Esophagus squamous epithelium (tissue), 5 donors: Measurements from ENCODE around the gene ARTN. TPM values are rescaled to one million over a fixed set of nuclear protein-coding genes. Genes with fewer than 3 reads are reported as not detected.

Experiments used
- DNase-seq: peaks from one replicate; lab custom pipeline; 2025; lab: John Stamatoyannopoulos, UW
- H3K27ac ChIP-seq, 4 donors: fragments of 200-600 bp; sonication (generic); one replicate each; pipeline ENCODE4 v1.5.1; 2016 to 2019; ENCODE audit warnings: mild to moderate bottlenecking in 1 of 4
- H3K27me3 ChIP-seq, 4 donors: fragments of 200-600 bp; sonication (generic); 1 replicate in 3 of 4; 2 replicates in 1 of 4; pipeline versions ENCODE4 v1.5.1 to v1.6.0; 2017 to 2021; ENCODE audit warnings: antibody characterized with exemption in 1 of 4
- H3K36me3 ChIP-seq, 3 donors: fragments of 200-600 bp; sonication (generic); one replicate each; pipeline ENCODE4 v1.5.1; 2016 to 2019
- H3K4me1 ChIP-seq, 3 donors: fragments of 200-600 bp; sonication (generic); one replicate each; pipeline ENCODE4 v1.5.1; 2017 to 2019
- H3K4me3 ChIP-seq, 4 donors: fragments of 200-600 bp; sonication (generic); 1 replicate in 3 of 4; 2 replicates in 1 of 4; pipeline ENCODE4 v1.5.1; 2016 to 2019; ENCODE audit warnings: mild to moderate bottlenecking in 2 of 4, moderate library complexity in 1 of 4
- H3K9me3 ChIP-seq, 3 donors: fragments of 200-600 bp; sonication (generic); one replicate each; pipeline ENCODE4 v1.5.1; 2016 to 2019
- POLR2A ChIP-seq, 4 donors: fragments of 450-650 bp; IDR thresholded peaks; one replicate each; pipeline ENCODE4 v1.6.1; 2017; ENCODE audit warnings: antibody characterized with exemption in 4 of 4, mild to moderate bottlenecking in 4 of 4, moderate library complexity in 3 of 4
- WGBS, 2 donors: methylation state at CpG; one replicate each; pipeline ENCODE4 v1.1.5; 2018; 5-methylcytosine and 5-hydroxymethylcytosine counted together
- intact Hi-C: fragments of 100-400 bp; cut with DNase I; formaldehyde crosslinking; loops from one replicate; pipeline ENCODE4 v1.15.0; 2022
- total RNA-seq, 4 donors: library from RNA; depleted of rRNA; stranded (reverse); fragments of >200 nt; gene quantifications; one replicate each; pipeline ENCODE4 v1.1.0, GENCODE V29; 2016
- TF ChIP-seq, protein P1 (sequence below), 6 experiments: fragments of 450-650 bp in 4 of 6; fragments of 200-600 bp in 2 of 6; sonication (generic) in 2 of 6; IDR thresholded peaks; one replicate each; pipeline ENCODE4 v1.5.1; 2016 to 2019; ENCODE audit warnings: antibody characterized with exemption in 6 of 6, mild to moderate bottlenecking in 4 of 6, moderate library complexity in 4 of 6
- donor health status: DM: yes; HTN: yes; CAD: no.

The ARTN gene
- total RNA-seq, 4 donors from 2014 or later = 0.68 to 12.9 (median 4.0) TPM

DNA sequence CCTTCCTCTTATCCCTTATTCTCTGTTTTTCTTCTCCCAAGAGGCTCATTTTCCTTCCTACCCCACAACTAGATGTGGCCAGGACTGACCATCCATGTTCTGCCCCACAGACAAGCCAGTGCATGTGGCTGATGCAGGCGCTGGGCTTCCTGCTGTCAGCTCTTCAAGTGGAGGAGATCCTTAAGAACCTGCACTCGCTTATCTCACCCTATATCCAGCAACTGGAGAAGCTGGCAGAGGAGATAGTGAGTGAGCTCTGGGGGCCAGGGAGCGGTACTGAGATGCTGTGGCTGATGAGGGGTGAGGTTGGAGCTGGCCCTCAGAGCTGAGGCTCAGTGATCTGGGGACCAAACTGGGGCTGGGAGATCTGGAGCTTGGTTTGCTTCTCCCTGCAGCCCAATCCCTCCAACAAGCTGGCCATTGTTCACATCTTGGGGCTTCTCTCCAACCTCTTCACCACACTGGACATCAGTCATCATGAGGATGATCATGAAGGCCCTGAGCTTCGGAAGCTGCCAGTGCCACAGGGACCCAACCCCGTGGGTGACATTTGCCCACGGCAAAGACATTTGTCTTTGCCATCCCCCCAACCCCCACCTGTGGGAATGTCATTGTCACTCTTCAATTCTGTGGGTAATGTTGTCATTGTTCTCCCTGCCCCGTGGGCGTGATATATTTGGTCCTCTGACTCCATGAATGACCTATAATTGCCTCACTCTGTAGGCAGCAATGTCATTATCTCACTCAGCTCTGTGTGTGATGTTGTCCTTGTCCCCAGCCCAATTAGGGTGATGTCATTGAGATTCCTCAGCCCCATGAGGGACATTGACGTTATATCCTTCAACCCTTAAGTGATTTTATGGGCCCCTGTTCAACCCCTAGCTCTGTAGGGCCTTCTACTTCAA is 25.0 kb downstream of the ARTN start:
- Histone ChIP-seq H3K4me3 (no peak overlapping the region), H3K27ac (no peak overlapping the region), H3K4me1 (no peaks in the 10 kb centered on the region), H3K36me3 (peaks cover 15 to 87% (median 20%) of the 10 kb centered on the region in 3 donors), H3K9me3 (no peaks in the 10 kb centered on the region), H3K27me3 (no peaks in the 10 kb centered on the region)
- no peak for DNase-seq
- TF ChIP-seq, protein P1, sequence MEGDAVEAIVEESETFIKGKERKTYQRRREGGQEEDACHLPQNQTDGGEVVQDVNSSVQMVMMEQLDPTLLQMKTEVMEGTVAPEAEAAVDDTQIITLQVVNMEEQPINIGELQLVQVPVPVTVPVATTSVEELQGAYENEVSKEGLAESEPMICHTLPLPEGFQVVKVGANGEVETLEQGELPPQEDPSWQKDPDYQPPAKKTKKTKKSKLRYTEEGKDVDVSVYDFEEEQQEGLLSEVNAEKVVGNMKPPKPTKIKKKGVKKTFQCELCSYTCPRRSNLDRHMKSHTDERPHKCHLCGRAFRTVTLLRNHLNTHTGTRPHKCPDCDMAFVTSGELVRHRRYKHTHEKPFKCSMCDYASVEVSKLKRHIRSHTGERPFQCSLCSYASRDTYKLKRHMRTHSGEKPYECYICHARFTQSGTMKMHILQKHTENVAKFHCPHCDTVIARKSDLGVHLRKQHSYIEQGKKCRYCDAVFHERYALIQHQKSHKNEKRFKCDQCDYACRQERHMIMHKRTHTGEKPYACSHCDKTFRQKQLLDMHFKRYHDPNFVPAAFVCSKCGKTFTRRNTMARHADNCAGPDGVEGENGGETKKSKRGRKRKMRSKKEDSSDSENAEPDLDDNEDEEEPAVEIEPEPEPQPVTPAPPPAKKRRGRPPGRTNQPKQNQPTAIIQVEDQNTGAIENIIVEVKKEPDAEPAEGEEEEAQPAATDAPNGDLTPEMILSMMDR (IDR thresholded peaks at IDR 0.05) = no peak
- no peak for TF ChIP-seq POLR2A (IDR thresholded peaks at IDR 0.05)
- intact Hi-C loops = no loop called here
- 88 to 91% methylated on average over 7 to 9 of the region's 9 CpGs for WGBS, 2 donors

DNA sequence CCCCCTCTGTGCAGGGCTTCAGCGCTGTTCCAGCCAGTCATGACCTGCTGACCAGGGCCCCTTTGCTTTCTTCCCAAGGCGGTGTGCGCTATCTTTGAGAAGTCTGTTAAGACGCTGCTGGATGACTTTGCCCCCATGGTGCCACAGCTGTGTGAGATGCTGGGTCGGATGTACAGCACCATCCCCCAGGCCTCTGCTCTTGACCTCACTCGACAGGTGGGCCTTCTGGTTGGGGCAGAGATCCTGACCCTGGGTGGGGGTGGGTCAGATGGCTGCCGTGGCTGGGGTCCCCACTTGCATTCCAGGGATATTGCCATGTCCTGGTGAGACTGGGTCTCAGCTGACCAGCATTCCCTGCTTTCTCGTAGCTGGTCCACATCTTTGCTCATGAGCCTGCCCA is 27.2 kb downstream of the ARTN start:
- Histone ChIP-seq H3K36me3 (peaks cover 18 to 96% (median 20%) of the 10 kb centered on the region in 3 donors), H3K27ac (no peak overlapping the region), H3K4me3 (no peak overlapping the region), H3K27me3 (no peaks in the 10 kb centered on the region), H3K4me1 (no peaks in the 10 kb centered on the region), H3K9me3 (no peaks in the 10 kb centered on the region)
- TF ChIP-seq, protein P1 (IDR thresholded peaks at IDR 0.05) = no peak
- TF ChIP-seq POLR2A (IDR thresholded peaks at IDR 0.05) = no peak
- no peak for DNase-seq
- WGBS, 2 donors = 85 to 96% methylated on average over 4 to 5 of the region's 8 CpGs
- intact Hi-C loops = no loop called here

DNA sequence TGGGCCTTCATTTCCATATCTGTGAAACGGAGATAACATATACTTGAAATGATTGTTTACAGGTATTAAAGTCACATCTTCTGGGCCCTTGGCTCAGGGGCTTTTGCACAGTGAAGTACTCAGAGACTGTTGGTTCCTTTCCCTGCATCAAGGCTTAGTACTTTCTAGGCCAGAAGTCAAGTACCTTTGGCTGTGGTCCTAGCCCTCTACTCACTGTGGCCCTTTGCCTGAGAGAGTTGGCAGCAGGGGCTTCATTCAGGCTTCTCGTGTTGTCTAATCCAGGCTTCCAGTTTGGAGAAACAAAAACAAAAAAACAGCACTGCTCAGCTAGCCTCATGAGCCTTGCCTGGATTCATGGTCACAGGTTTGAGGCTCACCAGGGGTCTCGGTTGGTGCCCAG is 28.1 kb downstream of the ARTN start:
- no peak for DNase-seq
- H3K27me3 ChIP-seq = no peaks in the 10 kb centered on the region
- 92 to 95% methylated on average over 2 to 3 of the region's 3 CpGs for WGBS, 2 donors
- TF ChIP-seq, protein P1 (IDR thresholded peaks at IDR 0.05) = no peak
- no peak for TF ChIP-seq POLR2A (IDR thresholded peaks at IDR 0.05)
- H3K9me3 ChIP-seq = no peaks in the 10 kb centered on the region
- intact Hi-C loops = no loop called here
- peaks cover 19 to 96% (median 23%) of the 10 kb centered on the region in 3 donors for H3K36me3 ChIP-seq
- no peaks in the 10 kb centered on the region for H3K4me1 ChIP-seq
- H3K27ac ChIP-seq = no peak overlapping the region
- H3K4me3 ChIP-seq = no peak overlapping the region

GRCh38 chr1:43962324-43962723 is 28.7 kb downstream of the ARTN start:
- intact Hi-C loops = no loop called here
- DNase-seq = no peak
- WGBS, 2 donors = 81 to 82% methylated on average over 2 of the region's 2 CpGs
- TF ChIP-seq, protein P1 (IDR thresholded peaks at IDR 0.05) = no peak
- no peak for TF ChIP-seq POLR2A (IDR thresholded peaks at IDR 0.05)
- H3K36me3 ChIP-seq = peaks cover 12 to 96% (median 23%) of the 10 kb centered on the region in 3 donors
- no peaks in the 10 kb centered on the region for H3K9me3 ChIP-seq
- H3K27ac ChIP-seq = no peak overlapping the region
- H3K4me3 ChIP-seq = no peak overlapping the region
- H3K4me1 ChIP-seq = no peaks in the 10 kb centered on the region
- H3K27me3 ChIP-seq = no peaks in the 10 kb centered on the region

- H3K9me3 ChIP-seq = no peaks in the 10 kb centered on the region
- H3K27me3 ChIP-seq = no peaks in the 10 kb centered on the region
- no peak for DNase-seq
- WGBS, 2 donors = 97 to 100% methylated on average over 3 of the region's 3 CpGs
- peaks cover 6 to 96% (median 22%) of the 10 kb centered on the region in 3 donors for H3K36me3 ChIP-seq
- H3K4me3 ChIP-seq = no peak overlapping the region
- no peak overlapping the region for H3K27ac ChIP-seq
- TF ChIP-seq, protein P1 (IDR thresholded peaks at IDR 0.05) = no peak
- no peaks in the 10 kb centered on the region for H3K4me1 ChIP-seq
- intact Hi-C loops = no loop called here
Measured at GRCh38 chr1:43963006-43963405, 29.4 kb downstream of the ARTN start.
